ENCODE data around the gene PMF1.

Gene PMF1

DNA sequence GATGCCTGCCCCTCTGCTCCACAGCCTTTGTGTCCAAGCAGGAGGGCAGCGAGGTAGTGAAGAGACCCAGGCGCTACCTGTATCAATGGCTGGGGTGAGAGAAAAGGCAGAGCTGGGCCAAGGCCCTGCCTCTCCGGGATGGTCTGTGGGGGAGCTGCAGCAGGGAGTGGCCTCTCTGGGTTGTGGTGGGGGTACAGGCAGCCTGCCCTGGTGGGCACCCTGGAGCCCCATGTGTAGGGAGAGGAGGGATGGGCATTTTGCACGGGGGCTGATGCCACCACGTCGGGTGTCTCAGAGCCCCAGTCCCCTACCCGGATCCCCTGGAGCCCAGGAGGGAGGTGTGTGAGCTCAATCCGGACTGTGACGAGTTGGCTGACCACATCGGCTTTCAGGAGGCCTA, 29.9 kb downstream of the PMF1 start:
- no peaks in the 10 kb centered on the region for H3K4me1 ChIP-seq
- no peak overlapping the region for H3K27ac ChIP-seq
- H3K36me3 ChIP-seq (ENCODE audit: control insufficient read depth, insufficient read depth, low read length): no peaks in the 10 kb centered on the region
- H3K9ac ChIP-seq: no peak overlapping the region
- no peak overlapping the region for H3K4me2 ChIP-seq (ENCODE audit: low read length)
- H3K79me2 ChIP-seq: no peaks in the 10 kb centered on the region
- no peaks in the 10 kb centered on the region for H3K27me3 ChIP-seq (ENCODE audit: control insufficient read depth, insufficient read depth, low read length)
- H3K4me3 ChIP-seq (ENCODE audit: low read depth, low read length): no peak overlapping the region
- TF ChIP-seq, protein P1, sequence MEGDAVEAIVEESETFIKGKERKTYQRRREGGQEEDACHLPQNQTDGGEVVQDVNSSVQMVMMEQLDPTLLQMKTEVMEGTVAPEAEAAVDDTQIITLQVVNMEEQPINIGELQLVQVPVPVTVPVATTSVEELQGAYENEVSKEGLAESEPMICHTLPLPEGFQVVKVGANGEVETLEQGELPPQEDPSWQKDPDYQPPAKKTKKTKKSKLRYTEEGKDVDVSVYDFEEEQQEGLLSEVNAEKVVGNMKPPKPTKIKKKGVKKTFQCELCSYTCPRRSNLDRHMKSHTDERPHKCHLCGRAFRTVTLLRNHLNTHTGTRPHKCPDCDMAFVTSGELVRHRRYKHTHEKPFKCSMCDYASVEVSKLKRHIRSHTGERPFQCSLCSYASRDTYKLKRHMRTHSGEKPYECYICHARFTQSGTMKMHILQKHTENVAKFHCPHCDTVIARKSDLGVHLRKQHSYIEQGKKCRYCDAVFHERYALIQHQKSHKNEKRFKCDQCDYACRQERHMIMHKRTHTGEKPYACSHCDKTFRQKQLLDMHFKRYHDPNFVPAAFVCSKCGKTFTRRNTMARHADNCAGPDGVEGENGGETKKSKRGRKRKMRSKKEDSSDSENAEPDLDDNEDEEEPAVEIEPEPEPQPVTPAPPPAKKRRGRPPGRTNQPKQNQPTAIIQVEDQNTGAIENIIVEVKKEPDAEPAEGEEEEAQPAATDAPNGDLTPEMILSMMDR (IDR thresholded peaks at IDR 0.05): no peak
- H2AFZ ChIP-seq: no peak overlapping the region
- H3K9me3 ChIP-seq (ENCODE audit: control insufficient read depth, low read length): no peaks in the 10 kb centered on the region

- Histone ChIP-seq H3K4me1 (no peaks in the 10 kb centered on the region), H3K9me3 (ENCODE audit: control insufficient read depth, low read length) (no peaks in the 10 kb centered on the region), H3K9ac (no peak overlapping the region), H3K27ac (no peak overlapping the region), H3K27me3 (ENCODE audit: control insufficient read depth, insufficient read depth, low read length) (no peaks in the 10 kb centered on the region), H3K79me2 (no peaks in the 10 kb centered on the region), H3K4me2 (ENCODE audit: low read length) (no peak overlapping the region), H3K36me3 (ENCODE audit: control insufficient read depth, insufficient read depth, low read length) (no peaks in the 10 kb centered on the region), H3K4me3 (ENCODE audit: low read depth, low read length) (no peak overlapping the region), H2AFZ (no peak overlapping the region)
- TF ChIP-seq, protein P1 (IDR thresholded peaks at IDR 0.05): no peak
Measured at GRCh38 chr1:156244126-156244525, 31.3 kb downstream of the PMF1 start.

DNA sequence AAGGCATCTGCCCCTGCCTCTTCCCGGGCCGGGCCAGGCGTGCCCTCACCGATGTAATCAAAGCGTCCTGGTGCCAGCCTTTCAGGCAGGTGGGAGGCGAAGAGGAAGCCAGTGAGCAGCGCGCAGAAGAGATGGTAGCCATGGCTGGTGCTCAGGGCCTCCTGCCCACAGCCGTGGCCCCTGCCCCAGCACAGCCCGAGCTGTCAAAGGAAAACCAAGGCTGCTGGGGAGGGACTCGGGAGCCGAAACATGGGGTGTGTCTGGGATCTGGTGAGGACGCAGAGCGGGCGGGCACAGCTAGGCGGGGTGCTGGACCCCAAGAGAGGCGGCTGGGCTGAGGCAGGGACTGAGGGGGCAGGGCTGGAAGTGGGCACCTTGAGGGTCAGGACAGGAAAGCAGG, 31.9 kb downstream of the PMF1 start:
- no peaks in the 10 kb centered on the region for H3K79me2 ChIP-seq
- H2AFZ ChIP-seq: no peak overlapping the region
- no peak overlapping the region for H3K4me2 ChIP-seq (ENCODE audit: low read length)
- no peak overlapping the region for H3K27ac ChIP-seq
- H3K36me3 ChIP-seq (ENCODE audit: control insufficient read depth, insufficient read depth, low read length): no peaks in the 10 kb centered on the region
- H3K4me3 ChIP-seq (ENCODE audit: low read depth, low read length): no peak overlapping the region
- H3K9me3 ChIP-seq (ENCODE audit: control insufficient read depth, low read length): no peaks in the 10 kb centered on the region
- TF ChIP-seq, protein P1 (IDR thresholded peaks at IDR 0.05): no peak
- H3K4me1 ChIP-seq: no peaks in the 10 kb centered on the region
- H3K9ac ChIP-seq: no peak overlapping the region
- H3K27me3 ChIP-seq (ENCODE audit: control insufficient read depth, insufficient read depth, low read length): no peaks in the 10 kb centered on the region

DNA sequence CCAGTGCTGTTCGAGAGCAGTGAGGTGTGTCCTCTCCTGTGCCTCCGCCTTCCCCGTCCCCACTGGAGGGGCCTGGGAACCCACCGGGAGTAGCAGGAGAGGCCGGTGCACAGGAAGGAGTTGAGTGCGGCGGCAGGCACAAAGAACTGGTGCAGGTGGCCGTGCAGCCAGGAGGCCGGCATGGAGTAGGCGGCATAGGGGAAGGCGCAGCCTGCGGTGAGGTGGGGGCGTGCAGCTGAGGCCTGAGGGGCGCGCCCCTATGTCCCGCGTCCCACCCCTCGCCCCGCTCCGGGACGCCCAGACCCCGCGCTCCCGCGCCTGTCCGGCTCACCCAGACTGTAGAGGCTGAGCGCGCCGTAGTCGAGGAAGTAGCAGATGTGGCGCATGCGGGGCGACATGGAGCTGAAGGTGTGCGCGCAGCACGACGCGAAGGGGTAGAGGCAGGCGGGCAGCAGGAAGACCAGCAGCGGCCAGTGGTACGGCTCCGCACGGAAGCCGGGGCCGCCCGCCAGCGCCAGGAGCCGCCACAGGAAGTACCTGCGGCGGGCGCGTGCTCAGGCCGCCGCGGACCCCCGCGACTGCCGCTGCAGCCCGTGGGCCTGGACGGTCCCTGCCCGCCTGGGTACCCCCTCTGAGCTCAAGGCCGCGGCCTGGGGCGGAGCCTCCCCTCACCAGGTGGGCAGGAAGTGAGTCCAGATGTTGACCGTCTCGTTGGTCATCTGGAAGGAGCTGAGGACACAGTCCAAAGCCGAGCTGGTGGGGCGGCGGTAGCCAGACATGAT, 32.8 kb downstream of the PMF1 start:
- no peak overlapping the region for H3K27ac ChIP-seq
- peak overlapping the region; percentile 11 for H3K4me3 ChIP-seq (ENCODE audit: low read depth, low read length)
- no peak overlapping the region for H3K9ac ChIP-seq

More for the DNA sequence above, 32.8 kb downstream of the PMF1 start:
- Histone ChIP-seq H2AFZ (no peak overlapping the region), H3K27me3 (ENCODE audit: control insufficient read depth, insufficient read depth, low read length) (no peaks in the 10 kb centered on the region), H3K4me2 (ENCODE audit: low read length) (peak overlapping the region; percentile 51), H3K9me3 (ENCODE audit: control insufficient read depth, low read length) (no peaks in the 10 kb centered on the region), H3K4me1 (no peaks in the 10 kb centered on the region), H3K36me3 (ENCODE audit: control insufficient read depth, insufficient read depth, low read length) (no peaks in the 10 kb centered on the region), H3K79me2 (no peaks in the 10 kb centered on the region)
- TF ChIP-seq, protein P1 (IDR thresholded peaks at IDR 0.05): no peak

All from parathyroid adenoma (tissue), 2 donors.